ENCODE data around the gene SSR4. TPM values are rescaled to one million over a fixed set of nuclear protein-coding genes. Genes with fewer than 3 reads are reported as not detected.

The SSR4 gene
- total and polyA plus RNA-seq, 2 of the 13 experiments (the other 11 are each of a cell fraction or from before 2014, with no cell fraction given), result 214 to 288 TPM

GRCh38 chrX:153766098-153766817 is 28.2 kb upstream of the SSR4 start:
- H2AFZ ChIP-seq (ENCODE audit: low read length), result no peak overlapping the region
- H3K27me3 ChIP-seq (ENCODE audit: control insufficient read depth in 1 of 2, insufficient read depth in 2 of 2, low read length in 2 of 2), result no peaks in the 10 kb centered on the region
- H3K36me3 ChIP-seq (replicated peaks in 1 of 2; ENCODE audit: control insufficient read depth in 1 of 2, insufficient read depth in 2 of 2, low read length in 2 of 2), result no peaks in the 10 kb centered on the region
- H3K9me3 ChIP-seq (ENCODE audit: low read length), result no peaks in the 10 kb centered on the region
- CTCF ChIA-PET (ENCODE audit: low intra/inter-chr PET ratio, low total read pairs), result no interaction called here
- H3K4me2 ChIP-seq (ENCODE audit: low read depth, low read length), result peak overlapping the region; percentile 78
- peak overlapping the region; percentile 1 to 66 (median 53); a peak in 4 of 6 replicates for H3K4me3 ChIP-seq (replicated peaks in 1 of 3; ENCODE audit: insufficient read depth in 1 of 3, low read depth in 2 of 3, low read length in 3 of 3)
- FAIRE-seq (no peak), ATAC-seq (peak; percentile 37), DNase-seq (ENCODE audit: low spot score) (peak; percentile 48)
- no TSS peak for BruUV-seq (replicated peaks)
- peak overlapping the region; percentile 54 for H3K9ac ChIP-seq (ENCODE audit: insufficient read depth, low read depth, low read length)
- H3K27ac ChIP-seq (ENCODE audit: extremely low read length, insufficient read depth, low read length), result peak overlapping the region; percentile 13
- in situ Hi-C loops (cut with HindIII; ENCODE audit: extremely low pct_ligation_motif_present, low pct_unique_long_range_greater_than_20kb), result no loop called here
- 23% methylated on average over 12 of the region's 21 CpGs for WGBS (ENCODE audit: low lambda C conversion rate)
- H3K4me1 ChIP-seq (ENCODE audit: insufficient read depth, low read length), result peaks cover 37% of the 10 kb centered on the region
- POLR2A ChIA-PET, result interaction anchor here (0.8 to 2.2 kb wide), 6 partner anchors 28 to 201 kb away, joined by 3 to 11 read pairs (median 4); partner anchors contain the start of genes IDH3G, SLC6A8 and SSR4
- H3K79me2 ChIP-seq (ENCODE audit: insufficient read depth, low read length), result no peaks in the 10 kb centered on the region
- no peaks in the 10 kb centered on the region for H4K20me1 ChIP-seq (ENCODE audit: insufficient read depth, low read length)
- intact Hi-C loops (cut with micrococcal nuclease; ENCODE audit: unreplicated experiment), result loop anchor here (10.0 kb wide), 1 partner anchor 179 kb away; the partner anchor contains the start of gene RENBP
- TF ChIP-seq ZNF235 (CRISPR knock-in tag; IDR thresholded peaks at IDR 0.05; ENCODE audit: borderline replicate concordance) (no peak), SAP130 (CRISPR knock-in tag; IDR thresholded peaks at IDR 0.05; ENCODE audit: low read depth) (peak; percentile 37; the same call in 1 of the 2 replicates), TOE1 (CRISPR knock-in tag; IDR thresholded peaks at IDR 0.05) (no peak), POLR2G (IDR thresholded peaks at IDR 0.05; ENCODE audit: low read depth, low read length) (peak; percentile 50), NR2F6 (IDR thresholded peaks at IDR 0.05) (no peak), NR2F6 (CRISPR knock-in tag; IDR thresholded peaks at IDR 0.05) (no peak), KLF13 (CRISPR knock-in tag; IDR thresholded peaks at IDR 0.05) (no peak), ZNF724P (CRISPR knock-in tag; IDR thresholded peaks at IDR 0.05; ENCODE audit: borderline replicate concordance) (no peak), KMT2B (CRISPR knock-in tag; IDR thresholded peaks at IDR 0.05) (no peak), ZNF142 (CRISPR knock-in tag; IDR thresholded peaks at IDR 0.05) (no peak), ZNF619 (CRISPR knock-in tag; IDR thresholded peaks at IDR 0.05) (no peak), YY1 (IDR thresholded peaks at IDR 0.05; ENCODE audit: insufficient read depth, insufficient replicate concordance, low read depth, low read length) (peak; percentile 10), FIP1L1 (IDR thresholded peaks at IDR 0.05; ENCODE audit: borderline replicate concordance, insufficient read depth, low read depth, low read length) (no peak), PCBP1 (IDR thresholded peaks at IDR 0.05; ENCODE audit: borderline replicate concordance, low read depth, low read length) (0 out of 2 replicates have a peak, but pooled peaks have one; percentile 2), ZNF746 (CRISPR knock-in tag; IDR thresholded peaks at IDR 0.05) (0 out of 2 replicates have a peak, but pooled peaks have one; percentile 43)
- TF ChIP-seq, protein P1, sequence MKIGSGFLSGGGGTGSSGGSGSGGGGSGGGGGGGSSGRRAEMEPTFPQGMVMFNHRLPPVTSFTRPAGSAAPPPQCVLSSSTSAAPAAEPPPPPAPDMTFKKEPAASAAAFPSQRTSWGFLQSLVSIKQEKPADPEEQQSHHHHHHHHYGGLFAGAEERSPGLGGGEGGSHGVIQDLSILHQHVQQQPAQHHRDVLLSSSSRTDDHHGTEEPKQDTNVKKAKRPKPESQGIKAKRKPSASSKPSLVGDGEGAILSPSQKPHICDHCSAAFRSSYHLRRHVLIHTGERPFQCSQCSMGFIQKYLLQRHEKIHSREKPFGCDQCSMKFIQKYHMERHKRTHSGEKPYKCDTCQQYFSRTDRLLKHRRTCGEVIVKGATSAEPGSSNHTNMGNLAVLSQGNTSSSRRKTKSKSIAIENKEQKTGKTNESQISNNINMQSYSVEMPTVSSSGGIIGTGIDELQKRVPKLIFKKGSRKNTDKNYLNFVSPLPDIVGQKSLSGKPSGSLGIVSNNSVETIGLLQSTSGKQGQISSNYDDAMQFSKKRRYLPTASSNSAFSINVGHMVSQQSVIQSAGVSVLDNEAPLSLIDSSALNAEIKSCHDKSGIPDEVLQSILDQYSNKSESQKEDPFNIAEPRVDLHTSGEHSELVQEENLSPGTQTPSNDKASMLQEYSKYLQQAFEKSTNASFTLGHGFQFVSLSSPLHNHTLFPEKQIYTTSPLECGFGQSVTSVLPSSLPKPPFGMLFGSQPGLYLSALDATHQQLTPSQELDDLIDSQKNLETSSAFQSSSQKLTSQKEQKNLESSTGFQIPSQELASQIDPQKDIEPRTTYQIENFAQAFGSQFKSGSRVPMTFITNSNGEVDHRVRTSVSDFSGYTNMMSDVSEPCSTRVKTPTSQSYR (CRISPR knock-in tag; IDR thresholded peaks at IDR 0.05; ENCODE audit: borderline replicate concordance), result peak; percentile 53; the same call in 1 of the 2 replicates
